ENCODE results near the gene SYT12.

Gene SYT12

DNA sequence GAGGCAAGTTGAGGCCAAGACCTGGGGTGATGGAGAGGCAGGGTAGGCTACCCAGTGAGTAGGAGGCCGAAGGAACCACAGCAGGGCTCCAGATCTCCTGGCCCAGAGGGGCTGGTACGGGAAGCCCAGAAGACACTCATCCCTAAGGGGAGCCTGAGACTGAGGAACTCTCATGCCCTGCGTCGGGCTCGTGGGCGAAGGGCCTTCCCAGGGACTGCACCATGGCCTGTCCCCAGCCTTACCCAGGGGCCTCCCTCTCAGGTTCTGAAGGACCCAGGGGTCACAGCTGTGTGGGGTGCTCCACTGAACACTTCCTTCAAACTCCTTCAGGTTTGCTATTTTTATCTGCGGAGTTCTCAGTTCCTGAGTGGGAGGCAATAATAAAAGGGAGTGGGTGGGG, 15.8 kb upstream of the SYT12 start:
- TF ChIP-seq TAF1 (IDR thresholded peaks at IDR 0.05; ENCODE audit: borderline replicate concordance, insufficient read depth, low read length) (no peak), SIN3A (IDR thresholded peaks at IDR 0.05; ENCODE audit: borderline replicate concordance, insufficient read depth, low read length) (no peak), POLR2AphosphoS5 (IDR thresholded peaks at IDR 0.05; ENCODE audit: low read depth, low read length) (no peak), FOXP2 (optimal IDR thresholded peaks at IDR 0.05; ENCODE audit: borderline replicate concordance, extremely low read depth, extremely low read length, insufficient read depth) (no peak)
- TF ChIP-seq, protein P1, sequence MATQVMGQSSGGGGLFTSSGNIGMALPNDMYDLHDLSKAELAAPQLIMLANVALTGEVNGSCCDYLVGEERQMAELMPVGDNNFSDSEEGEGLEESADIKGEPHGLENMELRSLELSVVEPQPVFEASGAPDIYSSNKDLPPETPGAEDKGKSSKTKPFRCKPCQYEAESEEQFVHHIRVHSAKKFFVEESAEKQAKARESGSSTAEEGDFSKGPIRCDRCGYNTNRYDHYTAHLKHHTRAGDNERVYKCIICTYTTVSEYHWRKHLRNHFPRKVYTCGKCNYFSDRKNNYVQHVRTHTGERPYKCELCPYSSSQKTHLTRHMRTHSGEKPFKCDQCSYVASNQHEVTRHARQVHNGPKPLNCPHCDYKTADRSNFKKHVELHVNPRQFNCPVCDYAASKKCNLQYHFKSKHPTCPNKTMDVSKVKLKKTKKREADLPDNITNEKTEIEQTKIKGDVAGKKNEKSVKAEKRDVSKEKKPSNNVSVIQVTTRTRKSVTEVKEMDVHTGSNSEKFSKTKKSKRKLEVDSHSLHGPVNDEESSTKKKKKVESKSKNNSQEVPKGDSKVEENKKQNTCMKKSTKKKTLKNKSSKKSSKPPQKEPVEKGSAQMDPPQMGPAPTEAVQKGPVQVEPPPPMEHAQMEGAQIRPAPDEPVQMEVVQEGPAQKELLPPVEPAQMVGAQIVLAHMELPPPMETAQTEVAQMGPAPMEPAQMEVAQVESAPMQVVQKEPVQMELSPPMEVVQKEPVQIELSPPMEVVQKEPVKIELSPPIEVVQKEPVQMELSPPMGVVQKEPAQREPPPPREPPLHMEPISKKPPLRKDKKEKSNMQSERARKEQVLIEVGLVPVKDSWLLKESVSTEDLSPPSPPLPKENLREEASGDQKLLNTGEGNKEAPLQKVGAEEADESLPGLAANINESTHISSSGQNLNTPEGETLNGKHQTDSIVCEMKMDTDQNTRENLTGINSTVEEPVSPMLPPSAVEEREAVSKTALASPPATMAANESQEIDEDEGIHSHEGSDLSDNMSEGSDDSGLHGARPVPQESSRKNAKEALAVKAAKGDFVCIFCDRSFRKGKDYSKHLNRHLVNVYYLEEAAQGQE (IDR thresholded peaks at IDR 0.05; ENCODE audit: insufficient read depth in 1 of 2, low read depth in 2 of 2, low read length in 2 of 2), result no peak

DNA sequence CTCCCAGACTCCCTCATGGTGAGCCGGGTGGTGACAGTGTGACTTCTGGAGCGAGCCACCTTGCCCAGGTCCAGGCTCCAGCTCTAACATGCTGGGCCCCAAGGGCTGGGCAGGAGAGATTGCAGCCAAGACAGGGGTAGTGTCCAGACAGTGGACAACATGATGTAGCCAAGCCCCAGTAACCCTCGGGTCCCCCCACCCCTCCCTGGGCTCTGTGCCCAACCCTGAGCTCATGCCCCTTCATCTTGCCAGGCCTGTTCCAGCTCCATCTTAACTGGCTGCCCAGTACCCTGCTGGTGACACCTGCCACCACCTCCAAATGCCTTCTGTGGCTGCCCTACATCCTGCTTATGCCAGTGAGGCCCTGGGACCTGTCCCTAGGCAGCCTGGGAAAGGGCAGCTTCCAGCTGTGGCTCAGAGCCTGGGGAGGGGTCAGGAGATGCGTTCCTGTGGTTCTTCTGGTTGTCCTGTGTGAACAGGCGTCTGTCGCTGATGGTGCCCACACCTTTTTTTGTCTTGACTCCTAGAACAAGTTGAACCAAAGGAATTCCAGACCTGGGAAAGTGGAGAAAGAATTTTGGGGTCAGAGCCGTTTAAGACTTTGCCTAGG, 12.5 kb upstream of the SYT12 start:
- TF ChIP-seq, protein P1 (IDR thresholded peaks at IDR 0.05; ENCODE audit: insufficient read depth in 1 of 2, low read depth in 2 of 2, low read length in 2 of 2), result no peak
- TF ChIP-seq FOXP2 (optimal IDR thresholded peaks at IDR 0.05; ENCODE audit: borderline replicate concordance, extremely low read depth, extremely low read length, insufficient read depth) (no peak), TAF1 (IDR thresholded peaks at IDR 0.05; ENCODE audit: borderline replicate concordance, insufficient read depth, low read length) (no peak), SIN3A (IDR thresholded peaks at IDR 0.05; ENCODE audit: borderline replicate concordance, insufficient read depth, low read length) (no peak), POLR2AphosphoS5 (IDR thresholded peaks at IDR 0.05; ENCODE audit: low read depth, low read length) (no peak)

DNA sequence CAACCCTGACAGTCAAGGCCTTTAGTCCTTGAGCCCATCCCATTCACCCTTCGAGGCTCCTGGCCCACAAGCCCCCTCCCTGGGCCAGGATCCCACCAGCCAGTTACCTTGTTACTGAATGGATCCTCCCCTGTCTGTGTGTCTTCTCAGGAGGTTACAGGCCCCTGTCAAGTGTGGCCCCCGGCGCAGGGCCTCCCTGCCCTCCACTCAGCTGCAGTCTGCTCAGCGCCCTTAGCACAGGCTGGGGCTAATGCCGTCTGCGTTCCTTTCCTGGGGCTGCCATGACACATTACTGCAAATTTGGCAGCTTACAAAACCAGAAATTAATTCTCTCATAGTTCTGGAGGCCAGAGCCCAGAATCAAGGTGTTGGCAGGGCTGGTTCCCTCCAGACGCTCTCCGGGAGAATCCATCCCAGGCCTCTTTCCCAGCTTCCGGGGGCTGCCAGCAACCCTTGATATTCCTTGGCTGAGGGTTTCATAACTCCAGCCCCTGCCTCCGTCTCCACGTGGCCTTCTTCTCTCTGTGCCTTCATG, 9.4 kb upstream of the SYT12 start:
- no peak for TF ChIP-seq SIN3A (IDR thresholded peaks at IDR 0.05; ENCODE audit: borderline replicate concordance, insufficient read depth, low read length)
- TF ChIP-seq, protein P1 (IDR thresholded peaks at IDR 0.05; ENCODE audit: insufficient read depth in 1 of 2, low read depth in 2 of 2, low read length in 2 of 2), result no peak
- TF ChIP-seq TAF1 (IDR thresholded peaks at IDR 0.05; ENCODE audit: borderline replicate concordance, insufficient read depth, low read length), result no peak
- no peak for TF ChIP-seq POLR2AphosphoS5 (IDR thresholded peaks at IDR 0.05; ENCODE audit: low read depth, low read length)
- no peak for TF ChIP-seq FOXP2 (optimal IDR thresholded peaks at IDR 0.05; ENCODE audit: borderline replicate concordance, extremely low read depth, extremely low read length, insufficient read depth)

DNA sequence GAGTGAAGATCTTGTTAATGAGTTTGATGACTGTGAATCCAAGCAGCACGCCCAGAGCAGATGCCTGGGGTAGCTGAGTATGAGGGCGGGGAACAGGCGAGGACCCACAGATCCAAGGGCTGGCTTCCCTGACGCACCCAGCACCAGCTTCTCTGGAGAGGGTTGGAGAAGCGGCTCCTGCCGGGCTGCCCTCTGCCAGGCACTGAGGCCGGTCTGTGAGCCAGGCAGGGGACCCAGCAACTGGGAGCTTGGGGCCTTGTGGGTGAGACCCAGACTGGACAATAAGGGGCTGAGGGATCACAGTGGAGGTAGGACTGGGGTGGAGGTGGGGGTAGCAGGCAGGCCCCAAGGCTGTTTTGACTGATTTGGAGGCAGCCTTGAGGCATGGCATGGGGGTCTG, 8.6 kb upstream of the SYT12 start:
- TF ChIP-seq POLR2AphosphoS5 (IDR thresholded peaks at IDR 0.05; ENCODE audit: low read depth, low read length), result no peak
- no peak for TF ChIP-seq SIN3A (IDR thresholded peaks at IDR 0.05; ENCODE audit: borderline replicate concordance, insufficient read depth, low read length)
- no peak for TF ChIP-seq FOXP2 (optimal IDR thresholded peaks at IDR 0.05; ENCODE audit: borderline replicate concordance, extremely low read depth, extremely low read length, insufficient read depth)
- TF ChIP-seq TAF1 (IDR thresholded peaks at IDR 0.05; ENCODE audit: borderline replicate concordance, insufficient read depth, low read length), result no peak

DNA sequence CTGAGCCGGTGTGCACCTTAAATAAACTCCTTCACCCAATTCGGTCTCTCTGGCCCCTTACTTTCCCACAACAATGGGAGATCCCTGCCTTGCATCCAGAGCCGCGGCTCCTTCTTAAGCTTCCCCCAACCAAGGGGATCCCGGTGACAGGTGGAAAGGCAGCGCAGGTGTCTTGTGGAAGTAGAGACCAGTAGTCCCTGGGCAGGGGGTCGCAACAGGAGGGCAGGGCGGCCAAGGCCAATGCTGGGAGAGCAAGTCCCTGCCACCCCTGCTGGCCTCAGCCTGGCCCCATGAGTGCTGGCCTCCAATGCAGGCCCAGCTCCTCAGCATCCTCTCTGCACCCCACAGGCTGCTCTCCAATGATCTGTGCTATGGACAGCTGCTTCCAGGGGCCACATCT, 7.9 kb upstream of the SYT12 start:
- TF ChIP-seq POLR2AphosphoS5 (IDR thresholded peaks at IDR 0.05; ENCODE audit: low read depth, low read length) (no peak), FOXP2 (optimal IDR thresholded peaks at IDR 0.05; ENCODE audit: borderline replicate concordance, extremely low read depth, extremely low read length, insufficient read depth) (no peak), SIN3A (IDR thresholded peaks at IDR 0.05; ENCODE audit: borderline replicate concordance, insufficient read depth, low read length) (no peak), TAF1 (IDR thresholded peaks at IDR 0.05; ENCODE audit: borderline replicate concordance, insufficient read depth, low read length) (no peak)
- TF ChIP-seq, protein P1 (IDR thresholded peaks at IDR 0.05; ENCODE audit: insufficient read depth in 1 of 2, low read depth in 2 of 2, low read length in 2 of 2), result no peak
